CD4-positive, CD25-positive, alpha-beta regulatory T cell (primary cell): ENCODE measurements around the gene TMC1. TPM values are rescaled to one million over a fixed set of nuclear protein-coding genes. Genes with fewer than 3 reads are reported as not detected.
"Not testable (repeated sequence)": the region's sequence is repeated elsewhere in the genome, so short reads cannot be mapped to it uniquely, and the experiment has no call there.

ENCODE experiments used
- ATAC-seq, 2 donors: fragments of 150-1000 bp; cut with Tn5 transposase; one replicate each; pipeline ENCODE4 v1.10.0; 2021; ENCODE audit warnings: low read depth in 2 of 2, moderate number of reproducible peaks in 2 of 2, moderate library complexity in 1 of 2
- DNase-seq, 3 donors: peaks; one replicate each; pipeline versions ENCODE4 v3.0.0 to v3.0.0-alpha.2; 2012 to 2022; ENCODE audit warnings: mixed read lengths in 1 of 3
- H3K27ac ChIP-seq: one replicate; pipeline ENCODE4 v1.7.0; 2013; ENCODE audit warnings: mild to moderate bottlenecking, low read length; ENCODE audit not compliant: insufficient read depth, poor library complexity, severe bottlenecking
- H3K27me3 ChIP-seq: one replicate; pipeline ENCODE4 v1.7.0; 2013; ENCODE audit warnings: low read length; ENCODE audit not compliant: control insufficient read depth, insufficient read depth
- H3K36me3 ChIP-seq: one replicate; pipeline ENCODE4 v1.7.0; 2013; ENCODE audit warnings: mild to moderate bottlenecking, low read length, moderate library complexity; ENCODE audit not compliant: control insufficient read depth, insufficient read depth
- H3K4me1 ChIP-seq: 2 replicates; pipeline ENCODE4 v1.7.0; 2013; ENCODE audit warnings: mild to moderate bottlenecking, low read length; ENCODE audit not compliant: insufficient read depth, control insufficient read depth, poor library complexity, severe bottlenecking
- H3K4me3 ChIP-seq: one replicate; pipeline ENCODE4 v1.7.0; 2013; ENCODE audit warnings: low read depth, mild to moderate bottlenecking, low read length, moderate library complexity
- H3K9me3 ChIP-seq, 2 experiments: 1 replicate in 1 of 2; 2 replicates in 1 of 2; pipeline ENCODE4 v1.7.0; 2013; ENCODE audit warnings: low read length in 2 of 2, mild to moderate bottlenecking in 1 of 2, moderate library complexity in 1 of 2; ENCODE audit not compliant: control insufficient read depth in 2 of 2
- H3K27ac Mint-ChIP-seq, 3 donors: one replicate each; pipeline ENCODE4 v1.8.0; 2020 to 2022; ENCODE audit warnings: mild to moderate bottlenecking in 3 of 3, mixed read lengths in 3 of 3, moderate library complexity in 2 of 3
- H3K27me3 Mint-ChIP-seq: one replicate; pipeline ENCODE4 v1.8.0; 2022; ENCODE audit warnings: mild to moderate bottlenecking, mixed read lengths
- H3K36me3 Mint-ChIP-seq: one replicate; pipeline ENCODE4 v1.8.0; 2020; ENCODE audit warnings: mixed read lengths
- H3K4me1 Mint-ChIP-seq, 4 donors: one replicate each; pipeline ENCODE4 v1.8.0; 2020 to 2022; ENCODE audit warnings: mixed read lengths in 4 of 4, mild to moderate bottlenecking in 1 of 4
- H3K4me3 Mint-ChIP-seq, 4 donors: one replicate each; pipeline ENCODE4 v1.8.0; 2020 to 2022; ENCODE audit warnings: mild to moderate bottlenecking in 4 of 4, mixed read lengths in 4 of 4, moderate library complexity in 3 of 4
- H3K9me3 Mint-ChIP-seq, 7 donors: one replicate each; pipeline ENCODE4 v1.8.0; 2020 to 2022; ENCODE audit warnings: mixed read lengths in 7 of 7, mild to moderate bottlenecking in 3 of 7, moderate library complexity in 2 of 7
- polyA plus RNA-seq, 4 donors: library from polyadenylated mRNA; unstranded; fragments of 300-500 nt; fragmentation: Illumina TruSeq; gene quantifications; one replicate each; pipeline ENCODE4 v1.2.3, GENCODE V29; 2021
- total RNA-seq: library from RNA; stranded (reverse); gene quantifications from one replicate; pipeline ENCODE4 v1.2.3, GENCODE V29; 2022

Gene TMC1
- not detected for total RNA-seq
- polyA plus RNA-seq, result not detected

DNA sequence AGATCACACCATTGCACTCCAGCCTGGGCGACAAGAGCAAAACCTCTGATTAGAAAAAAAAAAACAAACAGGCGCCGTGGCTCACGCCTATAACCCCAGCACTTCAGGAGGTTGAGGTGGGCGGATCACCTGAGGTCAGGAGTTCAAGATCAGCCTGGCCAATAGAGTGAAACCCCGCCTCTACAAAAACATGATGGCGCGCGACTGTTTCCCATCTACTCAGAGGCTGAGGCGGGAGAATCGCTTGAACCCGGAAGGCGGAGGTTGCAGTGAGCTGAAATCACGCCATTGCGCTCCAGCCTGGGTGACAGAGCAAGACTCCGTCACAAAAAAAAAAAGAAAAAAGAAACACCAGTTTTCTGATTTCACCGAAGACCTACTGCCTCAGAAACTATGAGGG is at the start of gene TMC1:
Gene TMC1 (plus strand): TSS at position 193 of the 400 bp plus-strand sequence. CDS start 127,041 bp downstream, outside the sequence.
- not testable (repeated sequence) for H3K36me3 Mint-ChIP-seq, H3K27ac ChIP-seq, H3K4me3 ChIP-seq, ATAC-seq, H3K9me3 Mint-ChIP-seq, H3K27me3 Mint-ChIP-seq, H3K36me3 ChIP-seq, DNase-seq, H3K9me3 ChIP-seq, H3K4me3 Mint-ChIP-seq, H3K4me1 ChIP-seq, H3K27me3 ChIP-seq, H3K27ac Mint-ChIP-seq
- H3K4me1 Mint-ChIP-seq, result peaks cover under 1 to 10% (median 7%) of the 10 kb centered on the region in 4 donors

DNA sequence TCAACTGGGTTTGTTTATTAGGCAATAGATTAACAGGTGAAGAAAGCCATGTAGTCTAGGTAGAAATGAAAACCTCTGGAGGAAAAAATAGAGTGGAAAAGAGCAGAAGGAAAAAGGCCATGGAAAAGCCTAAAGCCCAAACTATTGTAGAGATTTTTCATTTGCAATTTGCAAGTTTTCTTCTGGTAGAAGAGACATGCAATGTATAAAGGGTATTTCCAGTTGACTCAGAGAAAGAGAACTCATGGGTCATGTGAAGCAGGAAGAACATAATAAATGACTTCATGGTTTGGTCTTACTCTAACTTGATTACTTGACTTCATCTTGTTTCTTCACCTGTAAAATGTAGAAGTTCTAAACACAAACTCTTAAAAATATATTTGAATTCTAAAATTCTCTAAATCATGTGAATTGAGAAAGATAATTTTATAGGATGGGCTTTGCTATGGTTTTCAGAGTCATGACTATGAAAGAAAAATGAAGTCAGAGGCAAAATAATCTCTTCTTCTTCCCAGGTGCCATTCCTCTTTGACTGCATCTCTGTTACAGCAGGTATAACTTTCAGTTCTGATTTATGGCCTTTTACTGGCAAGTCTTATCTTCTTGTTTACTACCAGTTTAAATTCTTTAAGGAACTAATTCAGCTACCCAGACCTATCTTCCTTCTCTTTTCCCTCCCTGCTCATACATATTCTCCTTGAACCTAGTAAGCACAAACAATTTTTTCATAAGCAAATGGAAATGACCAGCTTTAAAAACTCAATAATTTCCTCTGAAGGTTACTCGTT is 47.7 kb upstream of the TMC1 start:
- Mint-ChIP-seq H3K27ac (peak overlapping the region in 1 of 3 donors; percentile 58), H3K4me3 (no peak overlapping the region)
- peak in 1 of 3 donors; percentile 48 for DNase-seq

DNA sequence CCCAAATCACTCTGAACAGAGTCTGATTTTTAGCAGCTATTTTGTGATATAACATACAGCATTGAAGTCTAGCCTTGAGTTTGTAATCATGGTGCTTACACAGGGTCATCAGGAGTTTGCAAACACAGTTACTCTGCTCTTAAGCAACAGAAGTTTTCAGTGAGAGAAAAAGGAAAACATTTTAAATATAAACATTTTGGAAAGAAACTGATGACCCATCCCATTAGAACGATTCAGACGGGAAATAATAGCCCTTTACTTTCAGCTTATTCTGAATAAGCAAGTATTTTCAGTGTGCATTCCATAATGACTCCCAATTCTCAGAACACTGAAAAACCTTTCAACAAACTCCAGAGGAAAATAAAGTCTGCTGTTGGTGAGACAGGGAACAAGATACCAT is 46.7 kb upstream of the TMC1 start:
- Histone ChIP-seq H3K27me3 (no peaks in the 10 kb centered on the region), H3K36me3 (no peaks in the 10 kb centered on the region), H3K4me3 (no peak overlapping the region), H3K9me3 (no peaks in the 10 kb centered on the region), H3K4me1 (no peaks in the 10 kb centered on the region), H3K27ac (no peak overlapping the region)
- Mint-ChIP-seq H3K9me3 (peaks cover 0 to 4% (median 0%) of the 10 kb centered on the region in 7 donors), H3K27ac (peak overlapping the region in 1 of 3 donors; percentile 12), H3K4me1 (peaks cover 15 to 34% (median 25%) of the 10 kb centered on the region in 4 donors), H3K27me3 (no peaks in the 10 kb centered on the region), H3K36me3 (no peaks in the 10 kb centered on the region), H3K4me3 (no peak overlapping the region)
- DNase-seq (no peak), ATAC-seq (no peak)

More for the DNA sequence above, 47.7 kb upstream of the TMC1 start:
- Histone ChIP-seq H3K9me3 (no peaks in the 10 kb centered on the region), H3K27ac (no peak overlapping the region), H3K27me3 (no peaks in the 10 kb centered on the region), H3K4me1 (no peaks in the 10 kb centered on the region), H3K36me3 (no peaks in the 10 kb centered on the region), H3K4me3 (no peak overlapping the region)
- peak; percentile 55 to 61 for ATAC-seq
- H3K27me3 Mint-ChIP-seq, result no peaks in the 10 kb centered on the region
- peaks cover 0 to 4% (median 0%) of the 10 kb centered on the region in 7 donors for H3K9me3 Mint-ChIP-seq
- no peaks in the 10 kb centered on the region for H3K36me3 Mint-ChIP-seq
- peaks cover 15 to 31% (median 23%) of the 10 kb centered on the region in 4 donors for H3K4me1 Mint-ChIP-seq

DNA sequence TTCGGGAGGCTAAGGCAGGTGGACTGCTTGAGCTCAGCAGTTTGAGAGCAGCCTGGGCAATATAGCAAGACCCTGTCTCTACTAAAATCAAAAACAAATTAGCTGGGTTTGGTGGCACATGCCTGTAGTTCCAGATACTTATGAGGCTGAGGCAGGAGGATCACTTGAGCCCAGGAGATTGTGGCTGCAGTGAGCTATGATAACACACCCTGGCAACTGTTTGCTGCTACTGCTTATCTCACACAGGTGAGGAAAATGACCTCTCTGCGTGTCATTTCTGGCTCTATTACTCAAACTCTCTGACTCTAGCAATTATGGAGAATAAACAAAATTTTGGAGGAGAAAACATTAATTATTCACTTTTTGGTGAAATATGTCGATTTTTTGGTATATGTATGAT is 45.3 kb upstream of the TMC1 start:
- Mint-ChIP-seq H3K4me1 (peaks cover 15 to 34% (median 25%) of the 10 kb centered on the region in 4 donors), H3K27ac (no peak overlapping the region), H3K36me3 (no peaks in the 10 kb centered on the region)

DNA sequence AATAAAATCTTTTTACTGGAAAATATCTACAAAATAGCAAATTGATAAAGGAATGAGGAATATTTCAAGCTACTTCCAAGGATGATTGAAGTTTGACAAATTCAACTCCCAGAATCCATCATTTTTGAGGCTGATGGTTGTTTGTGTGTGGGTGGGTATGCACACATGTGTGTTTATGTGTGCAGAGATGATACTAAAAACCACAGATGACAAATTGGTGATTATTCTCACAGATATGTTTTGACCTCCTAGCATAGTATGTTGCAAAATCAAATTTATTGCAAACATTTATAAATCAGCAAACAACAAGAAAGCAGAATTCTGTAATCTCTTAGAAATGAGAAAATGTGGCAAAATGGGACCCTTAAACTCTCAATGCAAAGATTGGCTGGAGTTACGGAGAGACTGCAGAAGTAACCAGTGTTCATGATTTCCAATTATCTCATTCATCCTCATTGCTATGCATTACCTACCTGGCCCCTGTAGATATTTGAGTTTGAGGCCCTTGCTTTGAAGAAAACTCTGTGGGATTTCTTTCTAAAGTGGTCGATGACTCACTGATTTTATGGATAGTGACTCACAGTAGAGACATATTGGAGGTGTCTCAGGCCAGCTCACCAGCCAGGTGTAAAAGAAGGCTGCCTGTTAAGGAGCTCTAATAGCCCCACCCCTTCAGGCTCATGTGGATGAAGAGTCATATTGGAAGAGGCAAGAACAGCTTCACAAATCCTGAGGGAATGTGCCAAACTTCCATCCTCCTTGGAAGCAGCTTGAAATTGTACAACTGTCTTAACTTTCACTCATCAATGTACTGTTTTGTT is 44.6 kb upstream of the TMC1 start:
- Mint-ChIP-seq H3K9me3 (peaks cover 0 to 2% (median 0%) of the 10 kb centered on the region in 7 donors), H3K27ac (peak overlapping the region in 1 of 3 donors; percentile 31), H3K4me3 (no peak overlapping the region), H3K4me1 (peaks cover 15 to 34% (median 23%) of the 10 kb centered on the region in 4 donors), H3K36me3 (no peaks in the 10 kb centered on the region), H3K27me3 (no peaks in the 10 kb centered on the region)
- DNase-seq, result peak in 1 of 3 donors; percentile 39
- no peaks in the 10 kb centered on the region for H3K27me3 ChIP-seq
- no peaks in the 10 kb centered on the region for H3K9me3 ChIP-seq
- ATAC-seq, result peak; percentile 76 to 82
- no peak overlapping the region for H3K27ac ChIP-seq
- H3K36me3 ChIP-seq, result no peaks in the 10 kb centered on the region
- H3K4me3 ChIP-seq, result no peak overlapping the region
- H3K4me1 ChIP-seq, result no peaks in the 10 kb centered on the region

More for the DNA sequence above, 45.3 kb upstream of the TMC1 start:
- H3K27me3 ChIP-seq, result no peaks in the 10 kb centered on the region
- H3K4me3 Mint-ChIP-seq, result no peak overlapping the region
- H3K9me3 Mint-ChIP-seq, result peaks cover 0 to 4% (median 0%) of the 10 kb centered on the region in 7 donors
- H3K9me3 ChIP-seq, result no peaks in the 10 kb centered on the region
- no peak overlapping the region for H3K4me3 ChIP-seq
- no peaks in the 10 kb centered on the region for H3K27me3 Mint-ChIP-seq
- H3K27ac ChIP-seq, result no peak overlapping the region
- DNase-seq, result no peak
- ATAC-seq, result no peak
- no peaks in the 10 kb centered on the region for H3K36me3 ChIP-seq
- H3K4me1 ChIP-seq, result no peaks in the 10 kb centered on the region

DNA sequence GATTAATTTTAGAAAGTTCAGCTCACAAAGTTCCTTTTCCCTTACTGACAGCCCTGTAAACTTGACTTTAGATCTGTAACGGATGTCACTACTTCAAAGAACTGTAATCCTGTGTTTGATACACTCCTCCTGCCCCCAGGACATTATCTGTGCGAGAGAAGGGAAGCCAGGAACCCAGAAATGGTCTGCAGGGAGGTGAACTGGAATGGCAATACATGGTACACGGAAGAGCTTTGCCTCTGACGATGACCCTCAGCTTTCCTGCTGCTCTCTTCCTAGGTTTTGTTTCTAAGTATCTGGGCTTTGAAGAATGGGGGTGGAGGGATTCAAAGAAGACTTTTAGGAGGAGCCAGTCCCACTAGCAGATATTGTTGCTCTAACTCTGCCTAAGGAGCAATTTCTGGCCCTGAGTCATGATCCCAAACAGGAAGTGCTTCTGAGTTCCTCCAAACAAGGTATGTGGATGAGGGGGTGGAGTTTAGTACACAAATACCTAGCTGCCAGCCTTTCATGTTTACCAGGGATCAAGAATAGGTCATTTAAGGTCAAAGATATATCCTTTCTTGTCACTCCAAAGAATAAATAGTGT is 43.4 kb upstream of the TMC1 start:
- Mint-ChIP-seq H3K36me3 (no peaks in the 10 kb centered on the region), H3K27ac (peak overlapping the region in 2 of 3 donors; percentile 23 to 49), H3K9me3 (peaks cover 0 to 1% (median 0%) of the 10 kb centered on the region in 7 donors), H3K4me1 (peaks cover 13 to 33% (median 17%) of the 10 kb centered on the region in 4 donors), H3K27me3 (no peaks in the 10 kb centered on the region), H3K4me3 (no peak overlapping the region)
- Histone ChIP-seq H3K36me3 (no peaks in the 10 kb centered on the region), H3K4me3 (no peak overlapping the region), H3K27me3 (no peaks in the 10 kb centered on the region), H3K27ac (no peak overlapping the region), H3K9me3 (no peaks in the 10 kb centered on the region), H3K4me1 (no peaks in the 10 kb centered on the region)
- DNase-seq, result peak in 1 of 3 donors; percentile 26
- ATAC-seq, result no peak

DNA sequence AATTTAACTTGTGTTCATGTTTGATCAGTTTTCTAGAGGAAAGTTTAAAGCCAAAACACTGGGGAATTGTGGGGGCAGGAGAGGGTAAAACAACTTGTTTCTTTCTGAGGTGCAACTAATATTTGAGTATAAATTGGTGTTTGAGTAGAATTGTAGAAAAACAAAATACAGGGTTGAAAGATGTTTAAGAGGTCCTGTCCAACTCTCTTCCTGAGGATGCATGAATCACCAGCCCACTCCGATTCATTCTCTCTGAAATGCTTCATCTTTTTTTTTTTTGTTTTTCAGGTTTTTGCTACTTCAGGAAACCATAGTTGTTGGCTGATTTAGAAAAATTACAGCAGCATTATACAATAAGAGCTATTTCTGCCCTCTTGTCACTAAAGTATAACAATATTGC is 42.4 kb upstream of the TMC1 start:
- DNase-seq, result no peak
- Mint-ChIP-seq H3K4me3 (peak overlapping the region in 2 of 4 donors; percentile 68 to 79), H3K9me3 (no peaks in the 10 kb centered on the region)

More for the DNA sequence above, 42.4 kb upstream of the TMC1 start:
- no peaks in the 10 kb centered on the region for H3K36me3 ChIP-seq
- Mint-ChIP-seq H3K36me3 (no peaks in the 10 kb centered on the region), H3K27ac (peak overlapping the region in 2 of 3 donors; percentile 8 to 36), H3K27me3 (no peaks in the 10 kb centered on the region), H3K4me1 (peaks cover 8 to 26% (median 9%) of the 10 kb centered on the region in 4 donors)
- no peak overlapping the region for H3K27ac ChIP-seq
- H3K27me3 ChIP-seq, result no peaks in the 10 kb centered on the region
- H3K4me3 ChIP-seq, result no peak overlapping the region
- no peaks in the 10 kb centered on the region for H3K9me3 ChIP-seq
- no peaks in the 10 kb centered on the region for H3K4me1 ChIP-seq
- ATAC-seq, result no peak
